HG02571 (cell line): ENCODE results near the gene LSM10.

Source experiments
- ATAC-seq: cut with Tn5 transposase; IDR thresholded peaks from one replicate; pipeline ENCODE4 v1.9.1; 2021; ENCODE audit warnings: mild to moderate bottlenecking, moderate library complexity; ENCODE audit not compliant: unreplicated experiment

LSM10 gene

DNA sequence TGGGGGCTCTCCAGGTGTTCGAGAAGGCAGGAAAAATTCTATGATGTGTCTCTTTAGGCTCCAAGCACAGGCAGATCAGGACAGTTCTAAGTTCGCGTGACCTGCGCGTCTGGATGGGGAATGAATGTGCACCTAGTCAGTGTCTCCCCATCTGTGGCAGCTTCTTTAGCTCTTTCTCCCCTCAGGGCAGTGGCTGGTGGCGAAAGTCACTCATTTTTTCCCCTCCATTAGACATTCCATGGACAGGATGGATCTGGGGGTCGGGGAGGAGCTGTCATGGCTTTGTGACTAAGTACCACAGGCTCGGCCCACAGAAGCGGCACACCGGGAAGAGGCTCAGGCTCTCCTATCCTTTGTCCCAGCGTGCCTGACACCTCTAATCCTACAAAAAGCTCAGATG lies 43.2 kb downstream of the LSM10 start:
- no peak for ATAC-seq

GRCh38 chr1:36352910-36353878 lies 44.5 kb downstream of the LSM10 start:
- ATAC-seq = no peak

- ATAC-seq = no peak
Observed at GRCh38 chr1:36352125-36352909, 45.4 kb downstream of the LSM10 start.

GRCh38 chr1:36351227-36351977 lies 46.3 kb downstream of the LSM10 start:
- no peak for ATAC-seq

GRCh38 chr1:36350659-36351226 lies 47.0 kb downstream of the LSM10 start:
- ATAC-seq = no peak

DNA sequence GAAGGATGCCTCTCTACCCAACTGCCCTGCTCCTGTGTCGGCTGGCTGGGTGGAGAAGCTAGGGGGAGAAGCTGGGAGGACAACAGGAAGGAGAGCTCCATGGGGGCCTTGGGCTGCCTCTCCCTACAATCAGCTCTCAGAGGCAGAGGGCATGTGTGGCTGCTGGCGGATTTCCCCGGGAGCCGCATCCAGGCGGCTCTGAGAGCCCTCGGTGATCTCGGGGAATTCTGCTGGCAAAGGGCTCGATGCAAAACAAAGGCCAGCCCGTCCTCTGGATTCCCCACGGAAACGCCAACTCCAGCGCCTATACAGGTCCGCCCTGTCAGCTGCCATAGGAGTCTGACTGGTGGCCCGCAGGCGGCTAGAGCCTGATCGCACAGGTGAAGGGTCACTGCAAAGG lies 47.9 kb downstream of the LSM10 start:
- no peak for ATAC-seq

DNA sequence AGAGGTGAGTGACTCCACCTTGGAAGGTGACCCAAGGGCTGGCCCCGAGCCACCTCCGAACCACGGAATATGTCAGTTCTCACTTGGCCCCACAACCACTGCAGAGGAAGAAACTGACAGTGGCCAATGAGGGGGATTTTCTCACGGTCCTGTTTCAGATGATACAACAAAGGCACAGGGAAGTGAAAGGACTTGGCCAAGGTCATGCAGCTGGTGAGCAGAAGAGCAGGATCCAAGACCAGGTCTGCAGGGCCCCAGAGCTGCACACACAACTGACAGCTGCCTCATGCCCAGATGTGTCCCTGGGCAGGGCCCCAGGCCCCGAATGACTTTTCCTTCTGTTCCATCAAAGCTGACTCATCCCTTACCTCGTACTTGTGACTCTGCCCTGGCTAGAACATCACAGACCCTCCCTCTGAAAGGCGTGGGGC lies 48.5 kb downstream of the LSM10 start:
- ATAC-seq = peak; percentile 53

DNA sequence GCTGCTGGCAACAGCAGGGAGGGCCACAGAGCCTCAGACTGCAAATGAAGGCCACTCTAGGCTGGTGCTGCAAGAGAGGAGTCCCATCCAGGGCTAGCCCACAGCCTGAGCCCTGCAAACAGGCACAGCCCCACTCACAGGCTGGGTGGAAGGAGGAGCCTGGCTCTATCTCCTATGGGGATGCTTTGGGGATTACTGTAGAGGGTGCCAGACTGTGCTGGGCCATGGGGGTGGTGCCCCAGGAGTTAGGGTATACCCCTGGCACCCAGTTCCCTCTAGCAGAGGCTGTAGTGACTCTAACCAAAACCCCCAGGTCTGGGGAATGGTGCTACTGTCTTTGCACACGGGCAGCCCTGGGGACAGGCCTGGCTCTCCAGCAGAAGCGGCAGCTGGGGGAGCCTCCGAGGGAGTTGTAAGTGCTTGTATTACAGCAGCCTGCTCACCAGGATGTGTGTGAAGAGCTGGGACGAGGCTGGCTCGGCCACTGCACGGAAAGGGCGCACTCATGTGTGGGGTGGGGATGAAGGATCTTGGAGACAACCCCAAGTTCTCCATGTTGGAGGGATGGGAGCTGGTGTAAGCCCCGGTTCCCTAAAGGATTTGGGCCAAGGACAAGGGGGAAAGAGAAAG lies 50.9 kb downstream of the LSM10 start:
- no peak for ATAC-seq

GRCh38 chr1:36345353-36345752 lies 52.4 kb downstream of the LSM10 start:
- no peak for ATAC-seq

- no peak for ATAC-seq
Observed at GRCh38 chr1:36344395-36344680, 53.4 kb downstream of the LSM10 start.

GRCh38 chr1:36343651-36344394 lies 53.9 kb downstream of the LSM10 start:
- ATAC-seq = no peak
